ENCODE results near the gene ADAMTS3. TPM values are rescaled to one million over a fixed set of nuclear protein-coding genes. Genes with fewer than 3 reads are reported as not detected.

ADAMTS3 gene
- total and polyA plus RNA-seq, 2 donors (not counting 3 experiments of a cell fraction or from before 2014, with no cell fraction given), result 0.37 to 1.3 TPM

- Histone ChIP-seq H3K4me1 (ENCODE audit: control insufficient read depth, extremely low read depth, insufficient read depth, low read length) (no peaks in the 10 kb centered on the region), H3K9me1 (replicated peaks; ENCODE audit: control insufficient read depth, extremely low read depth, insufficient read depth, low read length) (no peaks in the 10 kb centered on the region), H3K4me2 (ENCODE audit: insufficient read depth, low read length) (no peak overlapping the region), H3K36me3 (ENCODE audit: control insufficient read depth in 2 of 2, extremely low read depth in 1 of 2, insufficient read depth in 2 of 2, low read length in 2 of 2) (no peaks in the 10 kb centered on the region), H3K4me3 (replicated peaks in 1 of 3; ENCODE audit: insufficient read depth in 1 of 3, low read depth in 1 of 3, low read length in 3 of 3) (no peak overlapping the region), H3K27me3 (ENCODE audit: control insufficient read depth in 2 of 2, insufficient read depth in 2 of 2, low read length in 2 of 2) (no peaks in the 10 kb centered on the region), H2AFZ (ENCODE audit: low read depth, low read length) (no peak overlapping the region), H4K20me1 (replicated peaks; ENCODE audit: control insufficient read depth, extremely low read depth, insufficient read depth, low read length) (no peaks in the 10 kb centered on the region), H3K79me2 (ENCODE audit: control insufficient read depth, insufficient read depth, low read length) (no peaks in the 10 kb centered on the region), H3K9me3 (replicated peaks; ENCODE audit: control insufficient read depth, insufficient read depth, low read length) (no peaks in the 10 kb centered on the region), H3K27ac (ENCODE audit: insufficient read depth, low read depth, low read length) (no peak overlapping the region), H3K9ac (replicated peaks; ENCODE audit: extremely low read depth, insufficient read depth, low read length) (no peak overlapping the region)
- FAIRE-seq (peak; percentile 76), DNase-seq (ENCODE audit: low read depth, low spot score) (peak; percentile 56)
- dilution Hi-C loops (cut with MboI; ENCODE audit: extremely low pct_ligation_motif_present, low sequenced_read_pairs) (no loop called here), intact Hi-C loops (cut with micrococcal nuclease) (loop anchor here (1.0 to 5.0 kb wide), 4 partner anchors 173 to 725 kb away; no protein-coding TSS in a partner anchor)
- no TSS peak for BruUV-seq (replicated peaks)
- ChIA-PET POLR2A (interaction anchor here (0.7 kb wide), 1 partner anchor 21 kb away, joined by 3 read pairs; no protein-coding TSS in a partner anchor), CTCF (interaction anchor here (0.5 to 2.3 kb wide), 33 partner anchors 9 to 1150 kb away, joined by 3 to 25 read pairs (median 4); no protein-coding TSS in a partner anchor)
- TF ChIP-seq CTCF (IDR thresholded peaks at IDR 0.05; ENCODE audit: extremely low read depth in 1 of 2, insufficient read depth in 1 of 2, low read depth in 1 of 2, low read length in 2 of 2), result peak; percentile 34 to 44
- no peak for TF ChIP-seq POLR2AphosphoS5 (IDR thresholded peaks at IDR 0.05; ENCODE audit: insufficient read depth, low read depth, low read length)
These were observed 273.0 kb downstream of the ADAMTS3 start for GRCh38 chr4:72295966-72296557.

- DNase-seq (ENCODE audit: low read depth, low spot score) (no peak), FAIRE-seq (no peak)
- dilution Hi-C loops (cut with MboI; ENCODE audit: extremely low pct_ligation_motif_present, low sequenced_read_pairs), result no loop called here
- intact Hi-C loops (cut with micrococcal nuclease), result no loop called here
- no peaks in the 10 kb centered on the region for H3K79me2 ChIP-seq (ENCODE audit: control insufficient read depth, insufficient read depth, low read length)
- ChIA-PET POLR2A (no interaction called here), CTCF (no interaction called here)
- no peak overlapping the region for H3K4me3 ChIP-seq (replicated peaks in 1 of 3; ENCODE audit: insufficient read depth in 1 of 3, low read depth in 1 of 3, low read length in 3 of 3)
- H3K36me3 ChIP-seq (ENCODE audit: control insufficient read depth in 2 of 2, extremely low read depth in 1 of 2, insufficient read depth in 2 of 2, low read length in 2 of 2), result no peaks in the 10 kb centered on the region
- no peak overlapping the region for H3K9ac ChIP-seq (replicated peaks; ENCODE audit: extremely low read depth, insufficient read depth, low read length)
- no peaks in the 10 kb centered on the region for H3K27me3 ChIP-seq (ENCODE audit: control insufficient read depth in 2 of 2, insufficient read depth in 2 of 2, low read length in 2 of 2)
- no peak overlapping the region for H3K4me2 ChIP-seq (ENCODE audit: insufficient read depth, low read length)
- no peaks in the 10 kb centered on the region for H3K9me3 ChIP-seq (replicated peaks; ENCODE audit: control insufficient read depth, insufficient read depth, low read length)
- no TSS peak for BruUV-seq (replicated peaks)
- no peak overlapping the region for H2AFZ ChIP-seq (ENCODE audit: low read depth, low read length)
- no peaks in the 10 kb centered on the region for H3K4me1 ChIP-seq (ENCODE audit: control insufficient read depth, extremely low read depth, insufficient read depth, low read length)
- no peak overlapping the region for H3K27ac ChIP-seq (ENCODE audit: insufficient read depth, low read depth, low read length)
- H3K9me1 ChIP-seq (replicated peaks; ENCODE audit: control insufficient read depth, extremely low read depth, insufficient read depth, low read length), result no peaks in the 10 kb centered on the region
- TF ChIP-seq POLR2AphosphoS5 (IDR thresholded peaks at IDR 0.05; ENCODE audit: insufficient read depth, low read depth, low read length) (no peak), POLR2A (IDR thresholded peaks at IDR 0.05; ENCODE audit: low read depth, low read length) (no peak), GATA2 (IDR thresholded peaks at IDR 0.05; ENCODE audit: insufficient read depth, insufficient read length, low read depth, low read length) (no peak), EZH2 (IDR thresholded peaks at IDR 0.05; ENCODE audit: borderline replicate concordance, low read depth, low read length, severe bottlenecking) (no peak), FOS (IDR thresholded peaks at IDR 0.05; ENCODE audit: borderline replicate concordance, insufficient read depth, low read length) (no peak), JUN (IDR thresholded peaks at IDR 0.05; ENCODE audit: borderline replicate concordance, insufficient read depth, insufficient read length, low read depth) (no peak), MYC (IDR thresholded peaks at IDR 0.05; ENCODE audit: low read depth, low read length) (no peak), CTCF (IDR thresholded peaks at IDR 0.05; ENCODE audit: extremely low read depth in 1 of 2, insufficient read depth in 1 of 2, low read depth in 1 of 2, low read length in 2 of 2) (no peak)
- TF ChIP-seq, protein P1, sequence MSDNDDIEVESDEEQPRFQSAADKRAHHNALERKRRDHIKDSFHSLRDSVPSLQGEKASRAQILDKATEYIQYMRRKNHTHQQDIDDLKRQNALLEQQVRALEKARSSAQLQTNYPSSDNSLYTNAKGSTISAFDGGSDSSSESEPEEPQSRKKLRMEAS (IDR thresholded peaks at IDR 0.05; ENCODE audit: insufficient read depth, insufficient read length), result no peak
- H4K20me1 ChIP-seq (replicated peaks; ENCODE audit: control insufficient read depth, extremely low read depth, insufficient read depth, low read length), result no peaks in the 10 kb centered on the region
These were observed 278.3 kb downstream of the ADAMTS3 start for GRCh38 chr4:72290737-72291136.
